ENCODE measurements around the gene RIGI.

GRCh38 chr9:32503008-32503407 is 23.0 kb downstream of the RIGI start:
- TF ChIP-seq CTCF (IDR thresholded peaks at IDR 0.05; ENCODE audit: insufficient read depth, low read length, poor library complexity, severe bottlenecking), result no peak
- no peak for TF ChIP-seq EZH2phosphoT487 (conservative IDR thresholded peaks at IDR 0.05; ENCODE audit: low read length)

Measured in SU-DHL-6 (cell line).